Measurements from ENCODE around the gene KIF6.

Gene KIF6

DNA sequence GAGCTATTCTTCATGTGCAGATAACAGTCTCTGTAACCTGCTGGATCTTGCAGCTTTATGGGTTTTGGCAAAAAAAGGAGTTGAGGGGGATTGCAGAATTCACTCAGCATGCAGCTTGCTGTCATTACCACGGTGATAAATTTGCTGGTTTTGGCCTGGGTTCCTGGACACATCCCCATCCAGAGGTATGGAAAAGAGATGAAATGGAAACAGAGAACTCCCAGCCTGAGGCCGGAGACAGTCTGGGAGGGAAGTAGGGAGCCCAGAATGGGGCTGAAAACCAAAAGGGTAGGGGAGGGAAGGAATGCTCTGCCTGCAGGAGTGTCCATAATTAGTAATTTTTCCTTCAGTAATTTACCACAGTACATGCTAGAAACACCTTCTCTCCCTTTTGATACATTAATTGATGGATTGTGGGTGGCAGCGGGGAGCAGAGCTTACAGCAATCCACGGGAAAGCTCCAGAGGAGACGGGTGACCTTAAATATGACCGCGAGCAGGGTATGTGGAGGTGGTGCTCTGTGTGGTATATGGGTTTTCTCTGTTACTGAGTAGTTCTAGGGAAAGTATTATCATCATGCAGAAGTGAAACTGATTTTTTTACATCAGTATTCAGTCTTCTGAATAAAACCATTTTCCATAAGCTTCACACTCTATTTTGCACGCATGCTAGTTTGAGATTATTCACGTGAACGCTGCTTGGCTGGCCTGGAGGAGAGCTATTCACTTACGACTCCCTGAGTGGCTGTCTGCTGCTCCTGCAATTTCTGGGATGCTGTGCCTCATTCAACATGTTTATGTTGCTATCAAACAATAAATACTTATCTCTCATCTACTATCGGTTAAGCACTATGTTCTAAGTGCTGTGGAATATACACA, 336.4 kb downstream of the KIF6 start:
- H3K36me3 ChIP-seq (ENCODE audit: insufficient read depth, low read length): no peaks in the 10 kb centered on the region
- no peaks in the 10 kb centered on the region for H3K9me2 ChIP-seq (replicated peaks; ENCODE audit: low read depth, low read length)
- no peak overlapping the region for H3K9ac ChIP-seq (ENCODE audit: low read depth, low read length, poor library complexity, severe bottlenecking)
- H2AFZ ChIP-seq (ENCODE audit: low read length): no peak overlapping the region
- H3K9me3 ChIP-seq (ENCODE audit: insufficient read depth, low read depth, low read length): no peaks in the 10 kb centered on the region
- no peak overlapping the region for H3K4me3 ChIP-seq (ENCODE audit: low read length, poor library complexity, severe bottlenecking)
- no peak overlapping the region for H3K4me2 ChIP-seq (ENCODE audit: low read depth, low read length, poor library complexity, severe bottlenecking)
- TF ChIP-seq CTCF (conservative IDR thresholded peaks at IDR 0.05; ENCODE audit: low read length) (no peak), EZH2phosphoT487 (IDR thresholded peaks at IDR 0.05; ENCODE audit: borderline replicate concordance) (no peak)
- H3K4me1 ChIP-seq (ENCODE audit: insufficient read depth, low read length, poor library complexity, severe bottlenecking): no peaks in the 10 kb centered on the region
- H3K79me2 ChIP-seq (ENCODE audit: insufficient read depth, low read length): no peaks in the 10 kb centered on the region
- H3K27me3 ChIP-seq (ENCODE audit: insufficient read depth, low read length, poor library complexity, severe bottlenecking): no peaks in the 10 kb centered on the region
- no peaks in the 10 kb centered on the region for H3F3A ChIP-seq (ENCODE audit: low read depth)
- no peaks in the 10 kb centered on the region for H4K20me1 ChIP-seq (ENCODE audit: insufficient read depth, low read length, poor library complexity, severe bottlenecking)

GRCh38 chr6:39387785-39388184, 337.4 kb downstream of the KIF6 start:
- Histone ChIP-seq H2AFZ (ENCODE audit: low read length) (no peak overlapping the region), H3K4me3 (ENCODE audit: low read length, poor library complexity, severe bottlenecking) (no peak overlapping the region), H3K4me2 (ENCODE audit: low read depth, low read length, poor library complexity, severe bottlenecking) (no peak overlapping the region), H3K36me3 (ENCODE audit: insufficient read depth, low read length) (no peaks in the 10 kb centered on the region), H3K79me2 (ENCODE audit: insufficient read depth, low read length) (no peaks in the 10 kb centered on the region), H4K20me1 (ENCODE audit: insufficient read depth, low read length, poor library complexity, severe bottlenecking) (no peaks in the 10 kb centered on the region), H3K9me2 (replicated peaks; ENCODE audit: low read depth, low read length) (no peaks in the 10 kb centered on the region), H3K27me3 (ENCODE audit: insufficient read depth, low read length, poor library complexity, severe bottlenecking) (no peaks in the 10 kb centered on the region), H3K9ac (ENCODE audit: low read depth, low read length, poor library complexity, severe bottlenecking) (no peak overlapping the region), H3K4me1 (ENCODE audit: insufficient read depth, low read length, poor library complexity, severe bottlenecking) (no peaks in the 10 kb centered on the region), H3K9me3 (ENCODE audit: insufficient read depth, low read depth, low read length) (no peaks in the 10 kb centered on the region), H3F3A (ENCODE audit: low read depth) (no peaks in the 10 kb centered on the region)
- no peak for TF ChIP-seq CTCF (conservative IDR thresholded peaks at IDR 0.05; ENCODE audit: low read length)
- TF ChIP-seq EZH2phosphoT487 (IDR thresholded peaks at IDR 0.05; ENCODE audit: borderline replicate concordance): no peak

DNA sequence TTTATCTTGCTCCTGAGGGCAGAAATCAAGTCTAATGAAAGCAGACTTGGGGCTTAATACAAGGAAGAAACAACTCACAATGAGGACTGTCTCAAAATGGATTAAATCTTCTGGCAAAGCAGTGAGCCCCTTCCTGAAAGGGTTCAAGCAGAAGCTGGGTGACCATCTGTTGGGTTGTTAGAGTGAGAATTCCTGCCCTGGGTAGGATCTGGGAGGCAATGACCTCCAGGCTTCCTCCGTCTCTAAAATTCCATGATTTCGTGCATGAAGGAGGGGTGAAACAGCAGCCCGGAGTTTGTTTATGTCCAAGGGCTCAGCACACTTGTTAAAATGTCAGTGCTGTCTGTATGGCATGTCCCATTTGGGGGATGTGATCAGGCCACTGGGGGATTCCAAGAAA, 338.7 kb downstream of the KIF6 start:
- H4K20me1 ChIP-seq (ENCODE audit: insufficient read depth, low read length, poor library complexity, severe bottlenecking): no peaks in the 10 kb centered on the region
- no peak overlapping the region for H2AFZ ChIP-seq (ENCODE audit: low read length)
- TF ChIP-seq EZH2phosphoT487 (IDR thresholded peaks at IDR 0.05; ENCODE audit: borderline replicate concordance) (no peak), CTCF (conservative IDR thresholded peaks at IDR 0.05; ENCODE audit: low read length) (no peak)
- no peak overlapping the region for H3K9ac ChIP-seq (ENCODE audit: low read depth, low read length, poor library complexity, severe bottlenecking)
- no peaks in the 10 kb centered on the region for H3K79me2 ChIP-seq (ENCODE audit: insufficient read depth, low read length)
- no peaks in the 10 kb centered on the region for H3K9me3 ChIP-seq (ENCODE audit: insufficient read depth, low read depth, low read length)
- H3K9me2 ChIP-seq (replicated peaks; ENCODE audit: low read depth, low read length): no peaks in the 10 kb centered on the region
- H3K4me3 ChIP-seq (ENCODE audit: low read length, poor library complexity, severe bottlenecking): no peak overlapping the region
- no peaks in the 10 kb centered on the region for H3K4me1 ChIP-seq (ENCODE audit: insufficient read depth, low read length, poor library complexity, severe bottlenecking)
- no peaks in the 10 kb centered on the region for H3K27me3 ChIP-seq (ENCODE audit: insufficient read depth, low read length, poor library complexity, severe bottlenecking)
- no peaks in the 10 kb centered on the region for H3F3A ChIP-seq (ENCODE audit: low read depth)
- H3K4me2 ChIP-seq (ENCODE audit: low read depth, low read length, poor library complexity, severe bottlenecking): no peak overlapping the region
- H3K36me3 ChIP-seq (ENCODE audit: insufficient read depth, low read length): no peaks in the 10 kb centered on the region

All from Loucy (cell line).